HG03175 (cell line): ENCODE data around the gene CASTOR2.
"Not testable (repeated sequence)": the region's sequence is repeated elsewhere in the genome, so short reads cannot be mapped to it uniquely, and the experiment has no call there.

Experiments
- ATAC-seq: cut with Tn5 transposase; IDR thresholded peaks from one replicate; pipeline ENCODE4 v1.9.1; 2021; ENCODE audit warnings: mild to moderate bottlenecking, moderate library complexity; ENCODE audit not compliant: unreplicated experiment

The CASTOR2 gene

GRCh38 chr7:74994869-74995543 is 30.5 kb downstream of the CASTOR2 start:
- ATAC-seq, result not testable (repeated sequence)

GRCh38 chr7:74996361-74996760 is 31.9 kb downstream of the CASTOR2 start:
- not testable (repeated sequence) for ATAC-seq

- ATAC-seq, result not testable (repeated sequence)
These were observed 33.3 kb downstream of the CASTOR2 start for GRCh38 chr7:74997811-74998210.

DNA sequence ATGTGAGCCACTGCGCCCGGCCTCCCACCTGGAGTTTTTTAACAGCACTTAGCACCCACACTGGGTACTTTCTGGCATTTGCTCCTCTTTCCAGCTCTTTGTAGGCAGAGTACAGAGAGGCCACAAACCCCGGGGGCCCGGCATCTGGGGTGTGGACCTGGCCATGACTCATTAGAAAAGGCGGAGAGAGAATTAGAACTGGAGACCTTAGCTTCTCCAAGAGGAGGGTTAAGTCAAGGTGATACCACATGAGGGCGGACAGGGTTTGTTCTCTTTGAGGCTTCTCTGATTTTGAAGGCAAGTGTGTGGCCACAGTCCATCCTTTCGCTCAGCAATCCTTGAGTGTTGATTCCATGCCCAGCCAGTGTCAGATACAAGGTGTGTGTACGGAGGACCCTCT is 36.9 kb downstream of the CASTOR2 start:
- not testable (repeated sequence) for ATAC-seq

DNA sequence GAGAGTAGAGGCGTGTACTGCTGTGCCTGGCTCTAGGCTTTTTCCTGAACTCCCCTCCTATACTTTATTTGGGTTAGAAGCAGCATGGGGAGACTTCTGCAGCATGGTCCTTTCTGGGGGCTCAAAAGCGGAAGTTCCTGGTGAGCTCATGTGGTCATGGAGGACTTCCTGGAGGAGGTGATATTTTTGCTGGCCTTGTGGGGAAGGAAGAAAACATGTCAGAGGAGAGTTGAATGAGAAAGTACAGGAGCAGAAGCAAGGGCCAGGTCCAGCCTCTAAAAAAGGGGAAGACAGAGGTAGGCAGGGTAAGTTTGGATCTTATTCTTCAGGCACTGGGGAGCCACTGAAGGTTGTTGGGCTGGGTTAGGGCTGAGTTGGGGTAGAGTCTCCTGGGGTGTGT is 45.5 kb downstream of the CASTOR2 start:
- no peak for ATAC-seq

DNA sequence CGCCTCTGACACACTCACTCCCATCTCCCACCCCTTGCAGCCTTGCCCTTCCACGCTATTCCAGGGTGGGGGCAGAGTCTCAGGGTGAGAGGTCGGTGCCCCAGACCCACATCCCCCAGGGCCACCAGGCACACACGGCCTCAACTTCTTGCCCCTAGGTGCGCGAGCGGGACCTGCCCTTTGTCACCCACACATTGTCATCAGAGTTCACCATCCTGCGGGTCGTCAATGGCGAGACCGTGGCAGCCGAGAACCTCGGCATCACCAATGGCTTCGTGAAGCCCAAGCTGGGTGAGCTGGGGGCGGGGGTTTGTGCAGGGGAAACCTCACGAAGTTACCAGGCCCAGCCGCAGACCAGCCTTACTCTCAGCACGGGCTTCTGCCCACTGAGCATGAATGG is 53.3 kb downstream of the CASTOR2 start:
- ATAC-seq, result no peak

GRCh38 chr7:75018570-75019364 is 54.3 kb downstream of the CASTOR2 start:
- ATAC-seq, result no peak

GRCh38 chr7:75019800-75020199 is 55.3 kb downstream of the CASTOR2 start:
- ATAC-seq, result no peak

DNA sequence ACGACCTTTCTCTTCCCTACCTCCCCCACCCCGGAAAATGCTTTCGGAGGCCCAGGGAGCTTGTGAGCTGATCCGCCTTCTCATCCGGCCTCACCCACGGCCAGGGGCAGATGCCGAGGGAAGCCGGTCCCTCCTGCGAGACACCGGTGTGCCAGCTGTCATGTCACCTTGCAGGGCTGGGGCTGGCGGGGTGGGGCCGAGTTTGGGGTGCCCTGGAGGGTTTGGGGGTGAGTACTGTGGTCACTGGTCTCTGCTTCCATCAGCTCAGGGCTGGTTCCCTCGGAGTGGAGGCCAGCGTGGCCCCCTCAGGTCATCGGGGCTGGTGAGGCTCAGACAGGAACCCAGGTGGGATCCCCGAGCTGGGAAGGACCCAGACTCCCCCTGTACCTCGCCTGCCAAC is 60.4 kb downstream of the CASTOR2 start:
- ATAC-seq, result no peak

GRCh38 chr7:75028299-75028698 is 63.8 kb downstream of the CASTOR2 start:
- ATAC-seq, result no peak

DNA sequence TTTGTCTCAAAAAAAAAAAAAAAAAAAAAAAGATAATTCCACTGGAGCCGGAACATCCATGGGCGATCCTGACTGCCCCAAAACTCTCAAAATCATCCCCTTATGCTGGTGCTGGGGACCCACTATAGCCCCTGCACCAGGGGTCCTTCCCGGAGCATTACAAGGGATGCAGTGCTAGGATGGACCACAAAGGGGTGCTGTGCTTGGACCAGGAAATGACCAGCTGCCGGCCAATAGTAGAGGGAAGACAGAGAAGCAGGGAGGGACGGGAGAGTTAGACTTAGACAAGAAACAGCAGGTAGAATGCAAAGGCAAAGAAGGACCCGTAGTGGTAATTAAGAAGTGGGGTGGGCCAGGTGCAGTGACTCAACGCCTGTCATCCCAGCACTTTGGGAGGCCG is 68.6 kb downstream of the CASTOR2 start:
- no peak for ATAC-seq

GRCh38 chr7:75033826-75034225 is 69.3 kb downstream of the CASTOR2 start:
- ATAC-seq, result no peak

GRCh38 chr7:75038508-75038907 is 74.0 kb downstream of the CASTOR2 start:
- no peak for ATAC-seq

DNA sequence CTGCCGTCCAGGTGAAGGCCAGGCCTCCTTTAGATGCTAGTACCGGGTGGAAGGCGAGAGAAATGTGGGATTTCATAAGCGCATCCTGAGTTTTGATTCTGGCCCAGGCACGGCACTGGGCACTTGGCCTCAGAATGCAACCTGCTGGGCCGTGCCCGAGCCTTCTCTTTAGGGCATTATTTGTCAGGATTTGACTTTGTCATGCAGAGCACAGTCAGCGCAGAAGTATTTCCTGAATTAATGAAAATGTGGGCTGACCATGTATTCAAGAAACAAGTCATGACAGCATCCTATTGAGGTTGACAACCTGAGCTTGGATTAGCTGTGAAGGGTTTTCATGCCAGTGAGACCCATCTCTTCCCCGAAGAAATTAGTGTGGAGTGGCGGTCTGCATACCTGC is 74.7 kb downstream of the CASTOR2 start:
- ATAC-seq, result no peak

DNA sequence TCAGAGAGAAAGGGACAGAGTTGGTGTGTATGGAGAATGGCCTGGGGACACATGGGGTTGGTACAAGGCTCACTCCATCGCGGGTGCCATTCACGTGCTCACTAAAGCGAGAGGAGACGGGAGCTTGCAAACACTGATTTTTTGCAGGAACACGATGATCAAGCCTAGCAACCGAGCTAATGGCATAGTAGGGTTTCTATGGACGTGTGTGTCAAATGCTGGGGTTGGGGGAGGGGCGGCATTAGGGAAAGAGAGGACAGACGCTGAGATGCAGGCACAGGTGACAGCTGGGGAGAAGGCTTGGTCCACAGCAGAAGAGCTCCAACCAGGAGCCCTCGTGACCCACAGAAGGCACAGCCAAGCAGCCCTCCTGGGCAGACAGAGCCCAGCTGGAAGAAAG is 75.2 kb downstream of the CASTOR2 start:
- ATAC-seq, result no peak

DNA sequence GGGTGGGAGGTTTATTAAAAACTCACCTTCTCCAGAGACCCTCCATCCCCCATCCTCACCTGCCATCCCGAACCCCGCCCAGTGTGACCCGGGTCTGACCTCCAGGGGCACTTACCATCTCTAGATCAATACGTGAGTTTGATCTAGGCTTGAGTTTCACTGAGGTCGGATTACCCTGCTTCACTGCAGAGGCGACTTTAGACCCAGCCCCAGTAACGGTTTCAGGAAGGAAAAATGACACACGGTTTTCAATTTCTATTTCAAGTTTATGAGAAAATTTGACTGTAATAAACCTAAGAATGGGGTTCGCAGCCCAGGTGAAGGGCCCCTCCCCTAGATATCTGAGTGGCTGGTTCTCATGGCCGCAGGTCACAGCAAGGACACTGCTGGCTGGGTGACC is 76.0 kb downstream of the CASTOR2 start:
- ATAC-seq, result no peak

DNA sequence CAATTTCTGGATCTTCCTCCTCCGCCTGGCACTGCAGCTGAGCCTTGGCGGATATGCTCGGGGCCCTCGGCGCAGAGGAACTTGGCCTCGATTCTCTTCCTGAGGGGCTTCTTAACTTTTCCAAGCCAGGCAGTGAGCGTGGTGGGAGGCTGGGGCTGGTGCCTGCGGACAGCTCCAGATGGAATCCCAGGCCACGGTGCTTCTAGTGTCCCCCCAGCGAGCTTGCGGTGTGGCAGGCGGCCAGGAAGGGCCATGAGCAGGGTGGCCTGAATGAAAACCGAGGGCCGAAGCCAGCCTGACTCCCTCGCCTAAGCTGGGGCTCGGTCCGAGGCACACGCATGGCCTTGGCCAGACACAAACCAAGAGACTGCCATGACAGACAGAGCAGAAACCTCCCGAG is 77.8 kb downstream of the CASTOR2 start:
- no peak for ATAC-seq

DNA sequence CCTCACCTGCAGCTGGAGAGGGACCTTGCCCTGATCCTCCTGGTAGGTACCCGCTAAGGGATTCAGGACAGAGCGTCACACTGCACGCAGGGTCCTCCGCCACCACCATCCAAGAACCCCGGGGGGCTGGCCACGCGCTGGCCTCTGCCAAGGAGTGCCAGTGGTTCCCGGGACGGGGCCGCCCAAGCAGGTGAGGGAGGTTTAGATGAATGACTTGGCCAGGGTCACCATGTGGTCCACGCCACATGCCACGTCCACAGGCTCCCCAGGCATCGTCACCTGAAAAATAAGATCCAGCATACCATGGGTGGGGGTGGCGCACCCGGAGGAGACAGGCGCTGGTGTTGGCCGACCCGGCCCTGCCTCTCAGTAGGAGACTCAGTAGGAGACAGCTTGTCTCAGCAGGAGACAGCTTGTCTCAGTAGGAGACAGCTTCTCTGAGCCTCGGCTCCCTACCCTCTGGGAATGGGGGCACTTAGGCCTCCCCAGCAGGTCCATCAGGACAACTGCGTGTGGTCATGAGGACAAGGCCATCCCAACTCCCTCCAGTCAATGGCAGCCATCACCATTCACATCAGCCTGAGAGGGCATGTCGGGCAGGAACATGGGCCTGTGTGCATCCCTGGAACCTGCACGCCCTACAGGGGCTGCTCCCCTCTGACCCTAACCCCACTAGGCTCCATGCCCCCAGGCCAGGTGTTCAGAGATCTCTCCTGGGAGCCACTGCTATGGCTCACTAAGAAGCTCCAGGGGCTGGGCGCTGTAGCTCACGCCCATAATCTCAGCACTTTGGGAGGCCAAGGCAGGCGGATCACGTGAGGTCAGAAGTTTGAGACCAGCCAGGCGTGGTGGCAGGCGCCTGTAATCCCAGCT is 78.6 kb downstream of the CASTOR2 start:
- no peak for ATAC-seq

DNA sequence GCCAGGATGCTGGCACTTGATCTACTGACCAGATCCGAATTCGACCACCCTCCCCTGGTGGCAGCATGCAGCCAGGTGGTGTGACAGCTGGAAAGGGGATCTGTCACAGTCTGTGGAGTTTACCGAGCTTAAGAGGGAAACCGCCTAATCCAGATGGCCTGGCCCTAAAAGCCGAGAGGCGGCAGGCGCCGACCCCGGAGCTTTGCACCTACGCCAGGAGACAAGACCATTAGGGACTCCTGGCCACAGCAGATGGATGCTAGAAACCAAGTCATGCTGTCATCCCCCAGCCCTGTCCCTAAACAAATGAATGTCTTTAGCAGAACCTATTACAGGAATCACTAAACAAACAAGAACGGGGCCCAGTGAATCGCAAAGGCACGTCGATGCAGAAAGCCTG is 81.4 kb downstream of the CASTOR2 start:
- no peak for ATAC-seq

- ATAC-seq, result no peak
These were observed 84.2 kb downstream of the CASTOR2 start for GRCh38 chr7:75048435-75049379.
